Type B pancreatic cell (in vitro differentiated cells): ENCODE results near the gene PDGFB. TPM values are rescaled to one million over a fixed set of nuclear protein-coding genes. Genes with fewer than 3 reads are reported as not detected.
"Not testable (repeated sequence)": the region's sequence is repeated elsewhere in the genome, so short reads cannot be mapped to it uniquely, and the experiment has no call there.

Source experiments
- DNase-seq: peaks from one replicate; pipeline ENCODE4 v3.0.0; 2021; ENCODE audit warnings: mixed read lengths; ENCODE audit not compliant: unreplicated experiment; ENCODE audit errors: extremely low spot score
- H3K27ac Mint-ChIP-seq: 2 replicates; pipeline ENCODE4 v1.8.0; 2021; ENCODE audit warnings: mild to moderate bottlenecking, mixed read lengths
- H3K27me3 Mint-ChIP-seq: 2 replicates; pipeline ENCODE4 v1.8.0; 2021; ENCODE audit warnings: mixed read lengths
- H3K36me3 Mint-ChIP-seq: 2 replicates; pipeline ENCODE4 v1.8.0; 2021; ENCODE audit warnings: mixed read lengths
- H3K4me1 Mint-ChIP-seq: one replicate; pipeline ENCODE4 v1.8.0; 2021; ENCODE audit warnings: mixed read lengths; ENCODE audit not compliant: unreplicated experiment
- H3K4me3 Mint-ChIP-seq: 2 replicates; pipeline ENCODE4 v1.8.0; 2021; ENCODE audit warnings: mild to moderate bottlenecking, mixed read lengths
- H3K9me3 Mint-ChIP-seq: 2 replicates; pipeline ENCODE4 v1.8.0; 2021; ENCODE audit warnings: mixed read lengths
- CTCF ChIP-seq: fragments of 200-600 bp; sonication (generic); conservative IDR thresholded peaks from 2 replicates; pipeline ENCODE4 v1.5.0; 2021; ENCODE audit warnings: antibody characterized with exemption, mild to moderate bottlenecking
- total RNA-seq: library from RNA; stranded (reverse); gene quantifications from 2 replicates; pipeline ENCODE4 v1.2.1, GENCODE V29; 2021; ENCODE audit warnings: low replicate concordance

PDGFB gene
- total RNA-seq, 1 donor from 2014 or later: 2.9 TPM

DNA sequence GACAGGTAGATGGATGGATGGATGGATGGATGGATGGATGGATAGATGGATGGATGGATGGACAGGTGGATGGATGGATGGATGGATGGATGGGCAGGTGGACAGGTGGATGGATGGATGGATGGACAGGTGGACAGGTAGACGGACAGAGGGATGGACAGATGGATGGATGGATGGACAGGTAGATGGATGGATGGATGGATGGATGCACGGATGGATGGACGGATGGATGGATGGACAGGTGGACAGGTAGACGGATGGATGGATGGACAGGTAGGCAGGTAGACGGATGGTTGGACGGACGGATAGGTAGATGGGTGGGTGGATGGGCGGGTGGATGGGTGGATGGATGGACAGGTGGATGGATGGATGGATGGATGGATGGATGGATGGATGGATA lies 24.3 kb downstream of the PDGFB start:
- Mint-ChIP-seq H3K4me1 (no peaks in the 10 kb centered on the region), H3K9me3 (peaks cover 15% of the 10 kb centered on the region), H3K27me3 (no peaks in the 10 kb centered on the region), H3K27ac (no peak overlapping the region), H3K4me3 (no peak overlapping the region), H3K36me3 (no peaks in the 10 kb centered on the region)
- no peak for TF ChIP-seq CTCF
- DNase-seq: no peak

GRCh38 chr22:39219071-39220039 lies 25.4 kb downstream of the PDGFB start:
- H3K4me1 Mint-ChIP-seq: peaks cover 5% of the 10 kb centered on the region
- DNase-seq: peak; percentile 47
- H3K9me3 Mint-ChIP-seq: peaks cover 15% of the 10 kb centered on the region
- no peaks in the 10 kb centered on the region for H3K27me3 Mint-ChIP-seq
- H3K4me3 Mint-ChIP-seq: no peak overlapping the region
- H3K27ac Mint-ChIP-seq: no peak overlapping the region
- no peaks in the 10 kb centered on the region for H3K36me3 Mint-ChIP-seq
- no peak for TF ChIP-seq CTCF

DNA sequence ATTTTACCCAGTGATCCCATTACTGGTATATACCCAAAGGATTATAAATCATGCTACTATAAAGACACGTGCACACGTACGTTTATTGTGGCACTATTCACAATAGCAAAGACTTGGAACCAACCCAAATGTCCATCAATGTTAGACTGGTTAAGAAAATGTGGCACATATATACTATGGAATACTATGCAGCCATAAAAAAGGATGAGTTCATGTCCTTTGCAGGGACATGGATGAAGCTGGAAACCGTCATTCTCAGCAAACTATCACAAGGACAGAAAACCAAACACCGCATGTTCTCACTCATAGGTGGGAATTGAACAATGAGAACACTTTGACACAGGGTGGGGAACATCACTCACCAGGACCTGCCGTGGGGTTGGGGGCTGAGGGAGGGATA lies 26.4 kb downstream of the PDGFB start:
- H3K27me3 Mint-ChIP-seq, H3K27ac Mint-ChIP-seq, H3K36me3 Mint-ChIP-seq, DNase-seq, H3K4me3 Mint-ChIP-seq: not testable (repeated sequence)
- Mint-ChIP-seq H3K4me1 (peaks cover 11% of the 10 kb centered on the region), H3K9me3 (peaks cover 15% of the 10 kb centered on the region)

GRCh38 chr22:39216143-39216490 lies 28.7 kb downstream of the PDGFB start:
- peaks cover 15% of the 10 kb centered on the region for H3K9me3 Mint-ChIP-seq
- TF ChIP-seq CTCF: peak; percentile 18
- no peaks in the 10 kb centered on the region for H3K27me3 Mint-ChIP-seq
- H3K4me3 Mint-ChIP-seq: no peak overlapping the region
- H3K36me3 Mint-ChIP-seq: no peaks in the 10 kb centered on the region
- peaks cover 18% of the 10 kb centered on the region for H3K4me1 Mint-ChIP-seq
- no peak overlapping the region for H3K27ac Mint-ChIP-seq
- peak; percentile 48 for DNase-seq

- no peaks in the 10 kb centered on the region for H3K27me3 Mint-ChIP-seq
- peaks cover 18% of the 10 kb centered on the region for H3K4me1 Mint-ChIP-seq
- H3K27ac Mint-ChIP-seq: no peak overlapping the region
- H3K9me3 Mint-ChIP-seq: peaks cover 15% of the 10 kb centered on the region
- H3K4me3 Mint-ChIP-seq: no peak overlapping the region
- DNase-seq: peak; percentile 59
- no peaks in the 10 kb centered on the region for H3K36me3 Mint-ChIP-seq
- TF ChIP-seq CTCF: peak; percentile 59
These were observed 29.2 kb downstream of the PDGFB start for GRCh38 chr22:39215426-39216142.

DNA sequence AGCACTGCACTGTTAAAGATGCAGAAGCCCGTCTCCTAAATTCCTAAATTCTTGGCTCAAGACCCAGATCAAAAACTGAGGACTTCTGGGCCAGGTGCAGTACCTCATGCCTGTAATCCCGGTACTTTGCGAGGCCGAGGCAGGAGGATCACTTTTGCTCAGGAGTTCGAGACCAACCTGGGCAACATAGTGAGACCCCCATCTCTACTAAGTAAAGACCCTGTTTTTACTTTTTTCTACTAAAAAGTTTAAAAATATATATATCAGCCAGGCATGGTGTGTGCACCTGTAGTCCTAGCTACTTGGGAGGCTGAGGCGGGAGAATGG lies 29.7 kb downstream of the PDGFB start:
- peak overlapping the region; percentile 50 for H3K4me3 Mint-ChIP-seq
- peaks cover 14% of the 10 kb centered on the region for H3K9me3 Mint-ChIP-seq
- DNase-seq: peak; percentile 16
- H3K27ac Mint-ChIP-seq: peak overlapping the region; percentile 92
- TF ChIP-seq CTCF: no peak
- H3K27me3 Mint-ChIP-seq: no peaks in the 10 kb centered on the region
- H3K4me1 Mint-ChIP-seq: peaks cover 18% of the 10 kb centered on the region
- H3K36me3 Mint-ChIP-seq: no peaks in the 10 kb centered on the region
